Eye (tissue), 1 donor: ENCODE measurements around the gene FBH1.
"Not testable (repeated sequence)": the region's sequence is repeated elsewhere in the genome, so short reads cannot be mapped to it uniquely, and the experiment has no call there.

Source experiments
- DNase-seq: peaks from one replicate; pipeline ENCODE4 v3.0.0-alpha.2; 2015

Gene FBH1

GRCh38 chr10:5961405-5962100 is 71.5 kb downstream of the FBH1 start:
- DNase-seq = no peak

GRCh38 chr10:5962358-5962940 is 72.4 kb downstream of the FBH1 start:
- not testable (repeated sequence) for DNase-seq

- DNase-seq = no peak
Observed at GRCh38 chr10:5963071-5963470, 73.0 kb downstream of the FBH1 start.

- DNase-seq = no peak
Observed at GRCh38 chr10:5963591-5963990, 73.5 kb downstream of the FBH1 start.

GRCh38 chr10:5964736-5965135 is 74.7 kb downstream of the FBH1 start:
- no peak for DNase-seq

GRCh38 chr10:5965266-5965665 is 75.2 kb downstream of the FBH1 start:
- DNase-seq = no peak

GRCh38 chr10:5968037-5968680 is 78.1 kb downstream of the FBH1 start:
- peak; percentile 40 for DNase-seq

- peak; percentile 49 for DNase-seq
Observed at GRCh38 chr10:5968681-5969453, 78.8 kb downstream of the FBH1 start.

- no peak for DNase-seq
Observed at GRCh38 chr10:5970066-5970465, 80.0 kb downstream of the FBH1 start.

GRCh38 chr10:5970527-5970926 is 80.5 kb downstream of the FBH1 start:
- no peak for DNase-seq

- no peak for DNase-seq
Observed at GRCh38 chr10:5971315-5971832, 81.3 kb downstream of the FBH1 start.

- no peak for DNase-seq
Observed at GRCh38 chr10:5971886-5972285, 81.8 kb downstream of the FBH1 start.

- no peak for DNase-seq
Observed at GRCh38 chr10:5973069-5973468, 83.0 kb downstream of the FBH1 start.

GRCh38 chr10:5975641-5976473 is 85.8 kb downstream of the FBH1 start:
- DNase-seq = no peak

GRCh38 chr10:5976512-5977470 is 86.7 kb downstream of the FBH1 start:
- DNase-seq = peak; percentile 77

GRCh38 chr10:5977471-5978229 is 87.6 kb downstream of the FBH1 start, which contains the start of gene IL15RA:
IL15RA (minus strand) TSS chr10:5977543; CDS start chr10:5977492, 51 bp downstream.
- no peak for DNase-seq

- DNase-seq = peak; percentile 54
Observed at GRCh38 chr10:5978230-5978489, 88.1 kb downstream of the FBH1 start.

- no peak for DNase-seq
Observed at GRCh38 chr10:5981529-5981928, 91.5 kb downstream of the FBH1 start.

GRCh38 chr10:5983774-5984173 is 93.7 kb downstream of the FBH1 start:
- DNase-seq = no peak

- DNase-seq = no peak
Observed at GRCh38 chr10:5985029-5985428, 95.0 kb downstream of the FBH1 start.
